Measurements from ENCODE around the gene USH2A.
A peak's percentile ranks its signal among the peaks of the same experiment; 100 is the strongest.

The USH2A gene

GRCh38 chr1:216186816-216187215 is 236.4 kb downstream of the USH2A start:
- peak; percentile 88 for TF ChIP-seq GLIS1 (tag by site-specific recombination; IDR thresholded peaks at IDR 0.05)
- TF ChIP-seq ZFP69B (tag by site-specific recombination; IDR thresholded peaks at IDR 0.05) = peak; percentile 40; the same call in 1 of the 2 replicates
- 0 out of 2 replicates have a peak, but pooled peaks have one; percentile 26 for TF ChIP-seq KLF8 (tag by site-specific recombination; IDR thresholded peaks at IDR 0.05)
- TF ChIP-seq ZNF510 (tag by site-specific recombination; IDR thresholded peaks at IDR 0.05; ENCODE audit: insufficient replicate concordance) = no peak
- peak; percentile 57; the same call in 1 of the 2 replicates for TF ChIP-seq WT1 (tag by site-specific recombination; IDR thresholded peaks at IDR 0.05)
- peak; percentile 28; the same call in 1 of the 2 replicates for TF ChIP-seq FEZF1 (tag by site-specific recombination; IDR thresholded peaks at IDR 0.05)
- TF ChIP-seq TRIM28 (IDR thresholded peaks at IDR 0.05; ENCODE audit: borderline replicate concordance, low read length) = 0 out of 2 replicates have a peak, but pooled peaks have one; percentile 7
- no peak for TF ChIP-seq ZNF704 (tag by site-specific recombination; IDR thresholded peaks at IDR 0.05)
- 0 out of 2 replicates have a peak, but pooled peaks have one; percentile 19 for TF ChIP-seq ZNF692 (tag by site-specific recombination; IDR thresholded peaks at IDR 0.05)
- no peak for TF ChIP-seq ZNF404 (tag by site-specific recombination; IDR thresholded peaks at IDR 0.05)
- no peak for TF ChIP-seq ZNF423 (tag by site-specific recombination; IDR thresholded peaks at IDR 0.05)
- peak; percentile 57 for TF ChIP-seq SETDB1 (IDR thresholded peaks at IDR 0.05; ENCODE audit: insufficient read length, low read length)
- TF ChIP-seq PRDM10 (tag by site-specific recombination; IDR thresholded peaks at IDR 0.05) = no peak
- no peak for TF ChIP-seq ZNF169 (tag by site-specific recombination; IDR thresholded peaks at IDR 0.05)
- H3K4me3 ChIP-seq (ENCODE audit: low read depth, low read length) = no peak overlapping the region
- ChIA-PET CTCF (no interaction called here), POLR2A (no interaction called here)
- H3K27ac ChIP-seq (ENCODE audit: extremely low read depth, low read depth, low read length) = no peak overlapping the region
- no peaks in the 10 kb centered on the region for H3K9me3 ChIP-seq (ENCODE audit: control insufficient read depth, insufficient read depth, low read depth, low read length)
- no peaks in the 10 kb centered on the region for H3K36me3 ChIP-seq (ENCODE audit: control insufficient read depth in 2 of 2, insufficient read depth in 1 of 2, low read length in 2 of 2)
- H3K4me1 ChIP-seq (ENCODE audit: control insufficient read depth, insufficient read depth, low read length) = no peaks in the 10 kb centered on the region

GRCh38 chr1:216186141-216186540 is 237.1 kb downstream of the USH2A start:
- Histone ChIP-seq H3K36me3 (ENCODE audit: control insufficient read depth in 2 of 2, insufficient read depth in 1 of 2, low read length in 2 of 2) (no peaks in the 10 kb centered on the region), H3K27ac (ENCODE audit: extremely low read depth, low read depth, low read length) (no peak overlapping the region), H3K9me3 (ENCODE audit: control insufficient read depth, insufficient read depth, low read depth, low read length) (no peaks in the 10 kb centered on the region), H3K4me3 (ENCODE audit: low read depth, low read length) (no peak overlapping the region), H3K4me1 (ENCODE audit: control insufficient read depth, insufficient read depth, low read length) (no peaks in the 10 kb centered on the region)
- ChIA-PET POLR2A (no interaction called here), CTCF (no interaction called here)
- no peak for TF ChIP-seq ZNF645 (tag by site-specific recombination; IDR thresholded peaks at IDR 0.05)
- no peak for TF ChIP-seq ZBTB44 (tag by site-specific recombination; IDR thresholded peaks at IDR 0.05)
- TF ChIP-seq EGR2 (tag by site-specific recombination; IDR thresholded peaks at IDR 0.05; ENCODE audit: low read depth) = no peak
- no peak for TF ChIP-seq ZNF239 (tag by site-specific recombination; IDR thresholded peaks at IDR 0.05)
- no peak for TF ChIP-seq ZNF580 (tag by site-specific recombination; IDR thresholded peaks at IDR 0.05)
- no peak for TF ChIP-seq ZNF341 (tag by site-specific recombination; IDR thresholded peaks at IDR 0.05; ENCODE audit: low read depth)
- TF ChIP-seq ZNF157 (tag by site-specific recombination; IDR thresholded peaks at IDR 0.05) = no peak
- TF ChIP-seq MEIS1 (CRISPR knock-in tag; IDR thresholded peaks at IDR 0.05; ENCODE audit: borderline replicate concordance) = no peak
- TF ChIP-seq ZNF23 (tag by site-specific recombination; IDR thresholded peaks at IDR 0.05; ENCODE audit: borderline replicate concordance) = no peak

Measured in HEK293 (cell line).